GM19395 (cell line): Measurements from ENCODE around the gene GPR180.

ENCODE experiments used
- ATAC-seq: cut with Tn5 transposase; IDR thresholded peaks from one replicate; pipeline ENCODE4 v1.9.1; 2021; ENCODE audit warnings: mild to moderate bottlenecking, moderate library complexity; ENCODE audit not compliant: unreplicated experiment

The GPR180 gene

GRCh38 chr13:94683409-94683808 lies 81.8 kb downstream of the GPR180 start:
- no peak for ATAC-seq
